NCI-H345 (cell line): Measurements from ENCODE around the gene VDR.

Experiments used
- DNase-seq: peaks from one replicate; lab custom pipeline; 2025; lab: John Stamatoyannopoulos, UW

VDR gene

DNA sequence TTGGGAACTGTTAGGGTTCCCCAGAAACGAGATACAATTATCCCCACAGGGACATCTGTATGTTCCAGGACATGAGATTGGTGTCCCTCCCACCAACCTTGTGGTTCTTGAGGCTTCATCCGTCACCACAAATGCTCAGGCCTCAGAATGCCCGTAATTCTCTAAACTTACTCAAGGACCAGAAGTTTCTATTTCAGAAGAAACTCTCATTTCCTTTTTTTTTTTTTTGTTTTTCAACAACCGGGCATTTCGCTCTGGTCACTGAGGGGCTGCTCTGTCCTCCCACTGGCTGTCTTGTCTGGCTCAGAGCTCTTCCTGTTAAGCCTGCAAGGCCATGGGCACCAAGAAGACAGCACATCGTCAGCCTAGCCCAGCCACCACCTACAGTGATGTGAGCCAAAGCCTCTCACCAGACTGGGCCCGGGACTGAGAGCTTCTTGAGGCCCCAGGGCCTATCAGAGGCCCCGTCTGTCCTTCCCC, 36.2 kb downstream of the VDR start:
- DNase-seq: no peak

DNA sequence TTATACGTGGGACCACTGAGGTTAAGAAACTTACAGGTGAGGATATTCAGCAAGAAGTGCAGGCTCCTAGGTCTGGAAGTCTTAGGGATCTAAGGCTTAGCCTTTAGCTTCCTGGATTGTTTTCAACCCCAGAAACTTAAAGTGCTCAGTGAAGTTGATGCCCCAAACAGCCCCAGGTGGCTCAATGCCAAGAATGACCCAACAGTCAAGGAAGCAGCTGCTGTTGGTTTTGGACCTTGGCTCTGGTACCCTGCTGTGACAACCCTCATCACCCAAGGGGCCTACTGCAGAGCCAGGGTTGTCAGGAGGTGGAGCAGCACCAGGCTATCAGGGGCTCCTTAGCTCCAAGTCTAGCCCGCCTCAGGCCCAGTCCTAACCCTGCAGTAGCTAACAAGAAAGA, 36.8 kb downstream of the VDR start:
- no peak for DNase-seq

DNA sequence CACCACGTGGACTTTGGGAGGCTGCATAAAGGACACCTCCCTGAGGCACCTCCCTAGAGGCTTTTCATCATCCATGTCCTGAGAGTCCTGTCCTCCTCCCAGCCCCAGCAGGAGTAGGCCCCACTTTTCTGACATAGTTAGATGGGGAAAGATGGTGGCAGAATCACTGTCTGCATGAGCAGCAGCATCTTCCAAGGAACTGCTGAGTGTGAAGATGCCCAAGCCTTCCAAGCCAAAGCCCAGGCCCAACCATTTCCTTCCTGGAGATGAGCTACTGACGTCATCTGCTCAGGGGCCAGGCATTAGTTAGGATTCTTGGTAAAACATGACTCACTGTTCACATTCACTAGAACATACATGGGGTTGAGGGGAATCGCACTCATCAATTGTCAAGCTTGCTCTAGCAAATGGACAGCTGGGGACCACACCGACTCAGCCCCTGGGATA, 37.3 kb downstream of the VDR start:
- no peak for DNase-seq

DNA sequence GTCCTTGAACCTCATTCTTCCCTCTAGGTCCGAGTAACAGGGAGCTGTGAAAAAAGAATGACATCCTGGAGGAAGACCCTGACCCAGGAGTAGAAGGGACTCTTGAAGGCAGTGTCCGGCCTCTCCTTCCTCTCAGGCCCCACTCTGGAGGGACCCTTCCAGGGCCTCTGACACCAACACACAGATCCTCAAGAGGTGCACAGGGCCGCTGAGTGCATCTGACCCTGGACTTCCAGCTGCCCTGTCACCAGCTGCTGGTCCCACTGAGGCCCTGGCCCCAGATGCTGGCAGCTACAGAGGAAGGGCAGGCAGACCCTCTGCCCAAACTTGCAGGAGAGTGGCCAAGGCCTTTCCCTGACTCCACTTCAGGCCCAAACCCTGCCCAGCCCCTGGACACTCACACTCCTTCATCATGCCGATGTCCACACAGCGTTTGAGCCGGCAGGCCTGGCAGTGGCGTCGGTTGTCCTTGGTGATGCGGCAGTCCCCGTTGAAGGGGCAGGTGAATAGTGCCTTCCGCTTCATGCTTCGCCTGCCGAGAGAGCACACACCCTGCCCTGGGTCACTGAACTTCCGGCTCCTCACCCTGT, 40.1 kb downstream of the VDR start:
- no peak for DNase-seq

DNA sequence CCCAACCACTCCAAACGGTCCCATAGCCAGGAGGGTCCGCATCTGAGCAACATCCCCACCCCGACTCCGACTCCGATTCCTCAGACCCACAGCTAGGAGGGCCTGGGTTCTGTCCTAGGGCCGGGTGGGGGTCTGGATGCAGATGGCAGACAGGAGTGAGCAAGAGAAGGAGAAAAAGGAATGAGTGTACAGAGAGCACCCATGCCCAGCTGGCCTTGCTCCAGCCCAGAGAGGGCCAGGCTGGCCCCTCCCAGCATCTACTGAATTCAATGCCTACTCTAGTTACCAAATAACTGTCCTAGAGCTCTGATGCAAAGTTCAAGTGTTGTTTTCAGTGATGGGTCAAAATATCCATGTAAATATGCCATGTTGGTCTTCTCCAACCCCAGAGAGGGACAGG, 40.8 kb downstream of the VDR start:
- DNase-seq: no peak

DNA sequence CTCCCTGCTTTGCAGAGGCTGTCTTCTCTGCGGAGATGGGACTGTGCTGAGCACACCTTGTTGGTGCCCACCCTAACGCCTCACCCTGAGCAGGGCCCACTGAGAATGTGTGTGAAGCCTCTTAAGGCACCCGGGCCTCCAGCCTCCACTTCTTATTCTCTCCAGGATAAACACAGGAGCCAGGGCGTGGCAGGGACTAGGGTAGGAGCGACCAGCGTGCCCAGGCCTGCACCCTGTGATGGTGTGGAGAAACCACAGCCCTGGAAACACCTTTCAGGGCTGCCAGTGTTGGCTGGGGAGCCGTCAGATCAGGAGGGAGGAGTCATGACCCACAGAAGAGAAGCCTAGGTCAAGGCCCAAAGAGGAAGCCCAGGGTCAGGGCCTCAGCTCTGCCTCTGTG, 41.3 kb downstream of the VDR start:
- no peak for DNase-seq

DNA sequence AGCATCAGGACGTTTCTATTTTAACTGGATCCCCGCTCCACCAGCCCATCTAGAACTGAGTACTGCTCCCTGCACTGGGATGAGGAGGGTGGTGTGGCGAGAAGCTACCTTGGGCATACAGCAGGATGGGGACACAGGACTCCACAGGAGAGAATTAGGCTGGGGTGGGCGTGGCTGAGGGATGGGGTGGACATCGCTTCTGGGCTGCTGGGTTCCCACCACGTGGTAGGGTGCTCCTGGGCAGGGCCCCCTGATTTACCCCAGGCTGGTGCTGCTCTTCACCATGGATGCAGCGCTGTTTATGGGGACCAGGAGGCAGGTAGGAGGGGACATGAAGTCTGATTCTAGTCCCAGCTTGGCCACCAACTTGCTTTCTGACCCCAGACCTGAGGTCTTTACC, 41.9 kb downstream of the VDR start:
- no peak for DNase-seq

DNA sequence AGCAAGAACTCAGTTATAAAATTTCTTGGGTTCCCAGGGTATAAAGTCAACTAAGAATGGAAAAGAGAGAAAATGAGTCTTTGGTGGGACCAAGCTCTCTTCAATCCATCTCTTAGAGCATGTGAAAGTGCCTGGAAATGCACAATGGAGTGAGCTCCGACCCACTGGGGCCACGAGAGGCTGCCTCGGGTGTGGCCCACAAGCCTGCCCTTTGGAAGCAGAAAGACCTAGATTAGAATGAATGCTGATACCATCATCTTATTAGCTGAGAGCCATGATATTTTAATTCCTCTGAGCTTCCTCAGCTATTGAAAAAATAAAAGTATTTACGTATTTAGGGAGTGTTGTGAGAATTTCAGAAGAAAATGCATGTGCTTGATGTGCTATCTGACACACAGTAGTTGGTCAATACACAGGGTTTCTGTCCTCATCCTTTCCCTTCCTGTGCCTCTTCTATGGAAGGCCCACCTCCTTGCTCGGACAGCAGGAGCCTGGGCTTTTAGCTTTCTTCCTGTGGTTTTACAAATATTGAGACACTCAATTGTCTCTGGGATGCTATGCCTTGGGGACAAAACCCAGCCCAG, 42.5 kb downstream of the VDR start:
- no peak for DNase-seq

DNA sequence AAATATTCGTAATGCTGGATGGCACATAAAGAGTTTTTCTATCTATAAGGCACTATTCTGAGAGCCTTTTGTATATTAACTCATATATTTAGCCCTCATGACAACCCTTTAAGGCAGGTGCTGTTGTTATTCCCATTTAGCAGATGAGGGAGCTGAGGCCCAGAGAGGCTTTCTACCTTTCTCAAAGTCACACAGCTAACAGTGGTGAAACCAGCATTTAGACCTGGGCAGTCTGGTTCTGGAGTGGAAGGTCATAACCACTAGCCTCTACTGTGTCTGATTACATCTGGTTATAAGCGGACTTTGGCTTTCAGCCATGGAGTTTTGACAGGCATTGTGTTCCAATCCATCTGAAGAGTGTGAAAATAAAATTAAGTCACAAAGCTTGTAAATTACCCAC, 43.9 kb downstream of the VDR start:
- no peak for DNase-seq

DNA sequence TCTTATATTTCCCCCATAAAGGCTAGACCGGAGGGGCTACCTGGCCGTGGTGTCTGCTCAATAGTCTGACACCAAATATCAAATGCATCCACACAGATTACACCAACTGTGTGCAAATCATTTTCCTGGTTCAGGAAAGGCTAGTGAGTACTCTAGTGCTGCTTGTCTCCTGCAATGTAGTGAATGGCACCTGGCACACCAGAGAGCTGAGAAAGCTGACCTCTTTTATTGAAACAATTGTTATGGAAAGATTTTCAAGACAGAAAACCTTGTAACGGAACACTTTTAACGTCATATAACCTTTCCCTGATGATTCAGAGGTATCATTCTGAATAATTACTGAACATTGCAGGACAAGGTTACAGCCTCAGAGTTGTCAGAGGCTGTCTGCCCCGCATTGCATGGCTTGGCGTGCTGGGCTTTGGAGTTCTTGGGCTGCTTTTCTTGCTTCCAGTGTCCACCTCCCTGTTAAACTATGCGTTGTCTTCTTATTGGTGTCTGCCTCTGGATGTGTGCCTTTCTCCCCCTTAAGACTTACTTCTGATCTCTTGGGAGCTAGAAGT, 44.4 kb downstream of the VDR start:
- DNase-seq: no peak

DNA sequence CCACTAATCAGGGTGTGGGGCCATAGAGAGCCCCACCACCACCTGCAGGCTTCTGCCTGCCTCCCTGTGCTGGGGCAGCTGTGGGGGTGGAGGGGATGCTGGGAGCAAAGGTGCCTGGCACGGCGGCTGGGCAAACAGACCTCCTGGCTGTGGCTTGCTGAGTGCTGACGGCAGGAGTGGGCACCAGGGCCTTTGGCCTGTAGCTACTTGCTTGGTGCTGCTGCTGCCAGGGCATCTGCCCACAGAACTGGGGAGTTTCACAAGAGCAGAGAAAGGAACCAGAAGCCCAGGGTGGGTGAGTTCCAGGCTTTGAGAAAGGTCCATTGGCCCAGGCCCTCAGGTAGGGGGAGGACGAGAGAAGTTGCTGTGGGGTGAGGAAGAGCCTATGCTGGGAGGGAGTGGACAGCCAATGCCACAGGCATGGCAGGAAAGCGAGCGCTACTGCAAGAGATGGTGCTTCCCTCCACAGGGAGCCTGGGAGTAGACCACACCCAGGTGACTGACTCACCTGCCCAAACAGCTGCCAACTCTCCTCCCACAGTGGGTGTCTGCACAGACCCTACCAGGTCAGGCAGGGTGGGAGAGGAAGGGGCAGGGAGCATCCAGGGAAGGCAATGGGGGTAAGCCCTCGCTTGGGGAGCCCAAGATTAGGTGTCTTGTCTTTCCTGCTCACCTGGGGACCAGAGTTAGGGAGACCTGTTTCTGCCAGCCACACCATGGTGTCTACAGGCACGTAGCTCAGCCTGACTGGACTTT, 46.1 kb downstream of the VDR start:
- no peak for DNase-seq

DNA sequence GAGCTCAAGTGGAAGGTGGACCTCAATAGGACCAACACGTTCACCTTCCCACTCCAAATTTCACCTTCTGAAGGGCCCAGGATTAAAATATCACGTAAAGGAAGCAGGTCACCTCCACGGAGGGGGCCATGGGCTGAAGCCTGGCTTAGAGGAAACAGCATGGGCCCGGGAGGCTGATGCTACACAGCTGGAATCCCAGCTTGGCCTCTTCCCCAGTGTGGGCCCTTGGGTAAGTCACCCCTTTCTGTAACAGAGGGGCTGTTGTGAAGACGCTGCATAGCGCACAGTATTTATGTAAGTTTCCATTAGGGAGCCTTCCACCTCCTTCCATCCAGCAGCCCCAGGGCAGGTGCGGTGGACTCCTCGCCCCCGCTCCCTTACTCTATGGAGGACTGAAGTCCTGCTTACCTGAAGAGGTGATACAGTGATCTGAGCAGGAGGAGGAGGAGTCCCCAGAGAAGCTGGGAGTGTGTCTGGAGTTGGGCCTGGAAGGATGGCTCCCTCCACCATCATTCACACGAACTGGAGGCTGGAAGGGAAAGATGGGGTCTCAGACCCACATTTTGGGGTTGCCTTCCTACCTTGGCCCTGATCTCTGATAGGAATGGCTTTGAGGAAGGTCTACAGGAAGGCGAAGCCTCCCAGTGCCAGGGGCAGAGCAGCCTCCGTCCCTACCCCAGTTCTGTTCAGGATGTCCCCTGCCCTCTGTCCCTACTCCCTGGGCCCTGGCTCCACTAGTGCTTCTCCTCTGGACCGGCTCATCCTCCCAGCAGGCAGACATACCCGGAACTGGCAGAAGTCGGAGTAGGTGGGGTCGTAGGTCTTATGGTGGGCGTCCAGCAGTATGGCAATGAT, 47.8 kb downstream of the VDR start:
- DNase-seq: no peak

DNA sequence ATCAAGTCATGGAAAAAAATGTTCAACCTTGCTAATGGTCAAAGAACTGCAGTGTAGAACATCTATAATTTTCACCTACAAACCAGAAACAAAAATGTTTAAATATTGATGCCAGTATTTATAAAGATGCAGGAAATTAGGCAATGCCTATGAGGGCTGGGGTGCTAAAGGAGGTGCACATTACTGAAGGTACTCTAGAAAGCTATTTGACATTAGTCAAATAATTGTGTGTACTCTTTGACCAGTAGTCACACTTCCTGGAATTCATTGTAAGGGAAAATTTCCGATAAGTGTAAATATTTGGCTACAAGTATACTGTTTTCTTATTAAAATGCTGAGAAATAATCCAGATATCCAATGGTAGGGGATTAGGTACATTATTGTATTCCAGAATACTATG, 48.7 kb downstream of the VDR start:
- DNase-seq: no peak

DNA sequence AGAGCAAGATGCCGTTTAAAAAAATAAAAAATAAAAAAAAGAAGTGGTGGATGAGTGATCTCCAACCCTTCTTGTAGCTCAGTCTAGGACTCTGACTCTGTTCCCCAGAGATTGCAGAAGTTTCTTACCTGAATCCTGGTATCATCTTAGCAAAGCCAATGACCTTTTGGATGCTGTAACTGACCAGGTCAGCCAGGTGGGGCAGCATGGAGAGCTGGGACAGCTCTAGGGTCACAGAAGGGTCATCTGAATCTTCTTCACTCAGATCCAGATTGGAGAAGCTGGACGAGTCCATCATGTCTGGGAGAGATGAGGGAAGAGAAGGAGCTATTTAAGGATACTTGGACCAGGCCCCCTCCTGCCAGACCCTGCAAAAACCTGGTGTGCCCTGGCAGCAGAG, 49.3 kb downstream of the VDR start:
- DNase-seq: no peak

DNA sequence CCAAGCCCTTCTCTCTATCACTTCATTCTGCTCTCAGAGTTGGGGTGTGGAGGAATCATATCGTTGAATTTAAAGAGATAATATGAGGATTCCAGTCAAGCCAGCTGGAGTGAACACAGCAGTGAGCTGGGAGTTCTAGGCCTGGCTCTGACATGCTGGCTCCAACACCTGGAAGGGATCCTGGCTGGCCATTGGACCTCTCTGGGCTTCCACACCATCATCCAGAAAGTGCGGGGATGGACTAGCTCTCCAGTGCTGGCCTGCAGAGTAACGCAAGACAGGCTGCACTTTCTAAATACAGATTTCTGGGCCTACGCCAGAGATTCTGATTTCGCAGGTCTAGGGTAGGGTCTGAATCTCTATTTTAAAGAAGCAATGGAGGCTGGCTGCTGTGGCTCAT, 50.3 kb downstream of the VDR start:
- no peak for DNase-seq

DNA sequence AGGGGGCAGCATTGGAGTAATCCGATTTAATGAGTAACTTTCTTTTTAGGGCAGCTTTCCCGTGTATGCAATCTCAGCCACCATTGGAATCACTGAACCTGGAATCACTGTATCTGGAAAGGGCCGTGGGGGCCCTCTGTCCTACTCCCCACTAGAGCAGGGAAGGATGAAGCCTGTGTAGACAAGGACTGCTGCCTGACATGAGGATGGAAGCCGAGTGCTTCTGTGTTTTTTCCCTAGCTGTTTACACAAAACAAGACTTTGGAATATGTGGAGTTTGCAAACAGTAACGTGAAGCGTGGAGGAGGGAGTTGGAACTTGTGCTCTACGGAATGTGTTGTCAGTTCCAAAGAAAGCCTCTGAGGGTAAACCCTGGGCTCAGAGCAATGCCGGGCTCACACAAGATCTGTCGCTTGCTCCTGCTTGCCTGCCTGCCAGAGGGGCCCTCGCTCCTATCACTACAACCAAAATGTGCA, 52.7 kb downstream of the VDR start:
- no peak for DNase-seq

DNA sequence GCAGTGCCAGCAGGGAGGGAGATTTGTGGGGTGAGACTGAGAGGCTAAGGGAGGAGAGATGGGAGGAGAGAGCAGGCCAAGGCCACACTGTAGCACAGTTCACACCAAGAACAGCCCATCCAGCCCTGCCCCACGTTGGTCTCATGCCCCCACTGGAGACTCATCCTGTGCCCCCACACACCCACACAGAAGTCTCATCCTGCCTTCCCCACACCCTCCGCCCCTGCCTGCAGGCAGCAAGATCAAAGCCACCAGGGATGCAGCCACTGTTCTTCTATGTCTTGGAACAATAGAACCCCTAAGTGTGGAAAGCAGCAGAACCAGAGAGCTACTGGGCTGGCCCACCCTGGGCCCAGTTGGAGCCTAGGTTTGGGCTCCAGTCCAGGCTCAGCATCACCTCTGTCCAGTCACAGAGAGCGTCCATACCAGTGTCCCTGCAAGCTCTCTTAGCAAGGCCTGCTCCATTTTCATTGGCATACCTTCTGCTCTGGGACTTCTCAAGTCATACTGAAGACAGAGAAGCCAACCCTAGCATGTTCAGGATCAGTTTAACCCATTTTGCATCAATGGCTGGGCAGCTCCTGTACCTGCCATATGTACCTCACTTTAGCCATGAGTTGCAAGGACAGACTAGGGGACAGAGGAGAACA, 53.4 kb downstream of the VDR start:
- no peak for DNase-seq

DNA sequence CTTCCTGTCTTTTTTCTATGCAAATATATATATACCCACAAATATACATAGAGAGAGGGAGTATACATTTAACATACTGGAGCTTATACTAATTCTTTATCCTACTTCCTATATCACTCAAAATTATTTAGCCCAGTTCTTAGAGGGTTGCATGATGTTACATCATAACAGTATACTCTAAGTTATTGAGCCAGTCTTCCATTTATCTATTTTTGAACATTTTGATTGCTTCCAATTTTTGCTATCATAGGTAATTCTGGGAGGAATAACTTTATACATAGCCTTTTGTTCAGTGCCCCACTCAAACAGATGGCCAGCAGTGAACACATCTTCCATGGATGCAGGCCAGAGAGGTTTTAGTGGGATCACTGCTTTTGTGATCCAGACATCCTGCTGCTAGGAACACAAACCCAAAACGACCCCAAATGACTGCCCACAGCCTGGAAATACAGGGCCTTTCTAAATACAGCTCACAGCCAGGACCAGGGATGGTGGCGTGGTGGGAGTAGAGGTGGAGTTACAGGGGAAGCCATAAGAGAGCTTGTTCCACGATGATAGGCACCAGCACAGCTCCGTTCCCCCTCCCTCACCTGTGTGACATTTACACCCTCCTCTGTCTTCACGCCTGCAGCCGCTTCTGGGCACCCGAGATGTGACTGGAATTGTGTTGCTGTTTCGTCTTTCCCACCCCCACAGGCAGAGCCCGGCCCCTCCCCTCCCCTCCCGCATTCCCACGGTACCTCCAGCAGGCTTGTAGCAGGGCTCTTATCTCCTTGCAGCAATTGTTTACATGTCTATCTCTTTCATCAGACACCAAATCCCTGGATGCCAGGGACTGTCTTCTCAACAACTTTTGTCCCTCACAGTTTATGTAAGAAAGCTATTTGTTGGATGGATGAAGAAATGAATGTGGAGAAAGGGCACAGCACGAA, 54.4 kb downstream of the VDR start:
- no peak for DNase-seq

DNA sequence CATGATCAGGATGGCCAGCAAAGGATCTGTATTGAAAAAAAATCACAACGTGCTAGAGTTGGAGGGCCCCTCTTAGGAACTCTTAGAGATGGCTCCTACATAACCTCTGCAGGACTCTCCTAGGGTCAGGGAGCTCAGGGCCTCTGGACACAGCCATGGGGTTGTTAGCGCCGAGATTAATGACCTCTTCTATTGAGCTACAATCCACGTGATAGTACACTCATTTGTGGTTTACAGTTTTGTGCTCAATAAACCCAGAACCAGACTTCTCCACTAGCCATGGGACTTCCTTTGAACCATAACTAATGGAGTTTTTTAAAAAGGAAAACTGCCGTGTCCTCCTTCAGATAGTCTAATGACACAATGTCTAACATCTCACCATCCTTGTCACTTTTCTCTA, 55.5 kb downstream of the VDR start:
- no peak for DNase-seq

DNA sequence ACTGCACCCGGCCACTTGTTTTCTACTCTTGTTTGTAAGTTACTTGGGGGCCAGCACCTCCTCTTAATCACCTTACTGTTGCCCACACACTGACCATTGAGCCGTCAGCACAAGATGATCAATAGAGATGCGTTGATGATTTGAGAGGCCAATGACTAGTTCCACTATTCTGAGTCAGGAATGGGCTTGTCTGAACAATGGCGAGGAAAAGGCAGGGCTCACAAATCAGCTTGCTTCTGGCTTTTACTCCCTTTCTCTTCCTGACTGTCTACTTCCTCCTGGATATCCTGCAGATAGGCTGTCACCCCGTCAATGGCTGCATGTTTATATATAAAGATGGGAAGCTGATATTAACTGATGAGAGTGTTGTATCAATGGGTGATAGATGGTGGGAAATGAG, 55.9 kb downstream of the VDR start:
- no peak for DNase-seq
